SK-N-SH (cell line): ENCODE results near the gene ATP1A1. TPM values are rescaled to one million over a fixed set of nuclear protein-coding genes. Genes with fewer than 3 reads are reported as not detected.

Experiments
- CTCF ChIA-PET: fragments of 300-600, 350-600 bp; formaldehyde crosslinking; extraction: SDS; loops from one replicate; lab custom pipeline; 2021; lab: Yijun Ruan, JAX
- POLR2A ChIA-PET: fragments of 350-600 bp; sonication (Branson Sonifier 250); formaldehyde crosslinking; extraction: SDS; loops from one replicate; lab custom pipeline; 2020; ENCODE audit warnings: antibody characterized with exemption, inconsistent platforms; lab: Yijun Ruan, JAX
- DNase-seq: peaks from one replicate; pipeline ENCODE4 v3.0.0; 2012
- H2AFZ ChIP-seq: fragments of 200-600 bp; sonication (generic); 2 replicates; pipeline ENCODE4 v1.8.1; 2016; ENCODE audit warnings: antibody characterized with exemption, mild to moderate bottlenecking, low read depth
- H3F3A ChIP-seq: fragments of 200-600 bp; sonication (generic); replicated peaks from 2 replicates; pipeline ENCODE3; 2016; ENCODE audit warnings: antibody characterized with exemption, mild to moderate bottlenecking; ENCODE audit not compliant: insufficient read depth
- H3K27ac ChIP-seq, 2 experiments: fragments of 200-500 bp in 1 of 2; fragments of 200-600 bp in 1 of 2; sonication (Bioruptor generic) in 1 of 2; sonication (generic), shearing (Covaris generic) in 1 of 2; 2 replicates each; pipeline versions ENCODE4 v1.5.1 to v1.6.1; 2014 to 2016; ENCODE audit warnings: low read depth in 2 of 2, inconsistent platforms in 1 of 2, low read length in 1 of 2, mild to moderate bottlenecking in 1 of 2, mixed read lengths in 1 of 2
- H3K27me3 ChIP-seq: fragments of 200-600 bp; sonication (generic), shearing (Covaris generic); 2 replicates; pipeline ENCODE4 v1.6.1; 2016; ENCODE audit warnings: mixed run types; ENCODE audit not compliant: insufficient read depth
- H3K36me3 ChIP-seq, 2 experiments: fragments of 200-500 bp in 1 of 2; fragments of 200-600 bp in 1 of 2; sonication (Bioruptor generic) in 1 of 2; sonication (generic) in 1 of 2; replicated peaks in 1 of 2; 2 replicates each; pipeline versions ENCODE3 to v1.5.1; 2014 to 2016; ENCODE audit warnings: low read length in 1 of 2, mild to moderate bottlenecking in 1 of 2; ENCODE audit not compliant: insufficient read depth in 2 of 2, control insufficient read depth in 1 of 2
- H3K4me1 ChIP-seq, 2 experiments: fragments of 200-500 bp in 1 of 2; fragments of 200-600 bp in 1 of 2; sonication (Bioruptor generic) in 1 of 2; sonication (generic), shearing (Covaris generic) in 1 of 2; 2 replicates each; pipeline versions ENCODE4 v1.5.1 to v1.6.1; 2014 to 2016; ENCODE audit warnings: low read depth in 1 of 2, low read length in 1 of 2, mixed run types in 1 of 2; ENCODE audit not compliant: insufficient read depth in 2 of 2, control insufficient read depth in 1 of 2
- H3K4me2 ChIP-seq: fragments of 200-600 bp; sonication (generic), shearing (Covaris generic); 2 replicates; pipeline ENCODE4 v1.6.1; 2017; ENCODE audit warnings: mixed run types
- H3K4me3 ChIP-seq, 2 experiments: fragments of 200-500 bp in 1 of 2; fragments of 200-600 bp in 1 of 2; sonication (Bioruptor generic) in 1 of 2; sonication (generic), shearing (Covaris generic) in 1 of 2; 2 replicates each; pipeline versions ENCODE4 v1.5.1 to v1.8.1; 2014 to 2016; ENCODE audit warnings: low read depth in 2 of 2, inconsistent platforms in 1 of 2, low read length in 1 of 2, mild to moderate bottlenecking in 1 of 2, mixed read lengths in 1 of 2, moderate library complexity in 1 of 2
- H3K79me2 ChIP-seq: fragments of 200-600 bp; sonication (generic); 2 replicates; pipeline ENCODE4 v1.8.1; 2017; ENCODE audit warnings: mild to moderate bottlenecking; ENCODE audit not compliant: insufficient read depth
- H3K9ac ChIP-seq: fragments of 200-600 bp; sonication (generic); 2 replicates; pipeline ENCODE4 v1.6.1; 2017; ENCODE audit warnings: mixed run types
- H3K9me2 ChIP-seq: fragments of 200-600 bp; sonication (generic); 2 replicates; pipeline ENCODE4 v1.6.1; 2017; ENCODE audit warnings: mixed run types
- H3K9me3 ChIP-seq: fragments of 200-600 bp; sonication (generic); 2 replicates; pipeline ENCODE4 v1.6.1; 2017; ENCODE audit warnings: mixed run types, mild to moderate bottlenecking, moderate library complexity
- H4K20me1 ChIP-seq: fragments of 200-600 bp; sonication (generic); 2 replicates; pipeline ENCODE4 v1.6.1; 2017; ENCODE audit warnings: mild to moderate bottlenecking, mixed run types; ENCODE audit not compliant: insufficient read depth
- EP300 ChIP-seq, 2 experiments: IDR thresholded peaks; 2 replicates each; pipeline versions ENCODE4 v1.4.0 to v1.6.1; 2012; ENCODE audit warnings: borderline replicate concordance in 1 of 2, low read depth in 1 of 2, low read length in 1 of 2
- FOSL2 ChIP-seq: IDR thresholded peaks from 2 replicates; pipeline ENCODE4 v1.4.0; 2012; ENCODE audit warnings: low read depth, mild to moderate bottlenecking, moderate library complexity, borderline replicate concordance
- GABPA ChIP-seq: IDR thresholded peaks from 2 replicates; pipeline ENCODE4 v1.4.0; 2012; ENCODE audit warnings: low read depth, mild to moderate bottlenecking
- GATA2 ChIP-seq: sonication (generic); formaldehyde crosslinking; IDR thresholded peaks from 2 replicates; pipeline ENCODE4 v1.5.0; 2020; ENCODE audit warnings: mild to moderate bottlenecking, missing genetic modification reagents
- JUND ChIP-seq: IDR thresholded peaks from 2 replicates; pipeline ENCODE4 v1.4.0; 2012
- MEF2A ChIP-seq: IDR thresholded peaks from 2 replicates; pipeline ENCODE4 v1.4.0; 2012; ENCODE audit warnings: low read depth, borderline replicate concordance
- NRF1 ChIP-seq: IDR thresholded peaks from 2 replicates; pipeline ENCODE4 v1.6.1; 2012; ENCODE audit warnings: low read depth, mild to moderate bottlenecking, low read length
- RAD21 ChIP-seq: IDR thresholded peaks from 2 replicates; pipeline ENCODE4 v1.6.1; 2012; ENCODE audit warnings: mild to moderate bottlenecking, low read length
- RCOR1 ChIP-seq: fragments of 150-350 bp; IDR thresholded peaks from 2 replicates; pipeline ENCODE4 v1.6.1; 2017; ENCODE audit warnings: antibody characterized with exemption, low read length
- SIN3A ChIP-seq: IDR thresholded peaks from 2 replicates; pipeline ENCODE4 v1.6.1; 2012; ENCODE audit warnings: low read depth, mild to moderate bottlenecking, low read length, moderate library complexity, borderline replicate concordance
- SMC3 ChIP-seq: IDR thresholded peaks from 2 replicates; pipeline ENCODE4 v1.6.1; 2012; ENCODE audit warnings: low read depth, low read length, improper control_type of control experiment
- TEAD4 ChIP-seq: IDR thresholded peaks from 2 replicates; pipeline ENCODE4 v1.4.0; 2012; ENCODE audit warnings: mild to moderate bottlenecking, borderline replicate concordance; ENCODE audit not compliant: insufficient read depth
- YY1 ChIP-seq: IDR thresholded peaks from 2 replicates; pipeline ENCODE4 v1.4.0; 2012; ENCODE audit warnings: low read depth, mild to moderate bottlenecking
- WGBS: methylation state at CpG from one replicate; pipeline ENCODE4 v1.1.6; 2017; ENCODE audit warnings: low lambda C conversion rate; 5-methylcytosine and 5-hydroxymethylcytosine counted together
- polyA plus RNA-seq, 3 experiments: library from polyadenylated mRNA; depleted of rRNA; stranded (reverse); fragments of >200 nt; gene quantifications; 2 replicates each; pipeline ENCODE4 v1.2.3, GENCODE V29; 2012
- TF ChIP-seq, protein P1 (sequence below): IDR thresholded peaks from 2 replicates; pipeline ENCODE4; 2012
- TF ChIP-seq, protein P2 (sequence below): IDR thresholded peaks from 2 replicates; pipeline ENCODE4 v1.4.0; 2012; ENCODE audit warnings: low read depth
- TF ChIP-seq, protein P3 (sequence below): fragments of 150-350 bp; IDR thresholded peaks from 2 replicates; pipeline ENCODE4 v1.6.1; 2017; ENCODE audit warnings: antibody characterized with exemption, low read length, low read depth, borderline replicate concordance
- TF ChIP-seq, protein P4 (sequence below): fragments of 200-600 bp; sonication (generic); IDR thresholded peaks from 2 replicates; pipeline ENCODE4 v1.6.1; 2017; ENCODE audit warnings: antibody characterized with exemption, mild to moderate bottlenecking, moderate library complexity

ATP1A1 gene
- polyA plus RNA-seq, 1 of the 3 experiments (the other 2 are of a cell fraction) = 233 TPM

DNA sequence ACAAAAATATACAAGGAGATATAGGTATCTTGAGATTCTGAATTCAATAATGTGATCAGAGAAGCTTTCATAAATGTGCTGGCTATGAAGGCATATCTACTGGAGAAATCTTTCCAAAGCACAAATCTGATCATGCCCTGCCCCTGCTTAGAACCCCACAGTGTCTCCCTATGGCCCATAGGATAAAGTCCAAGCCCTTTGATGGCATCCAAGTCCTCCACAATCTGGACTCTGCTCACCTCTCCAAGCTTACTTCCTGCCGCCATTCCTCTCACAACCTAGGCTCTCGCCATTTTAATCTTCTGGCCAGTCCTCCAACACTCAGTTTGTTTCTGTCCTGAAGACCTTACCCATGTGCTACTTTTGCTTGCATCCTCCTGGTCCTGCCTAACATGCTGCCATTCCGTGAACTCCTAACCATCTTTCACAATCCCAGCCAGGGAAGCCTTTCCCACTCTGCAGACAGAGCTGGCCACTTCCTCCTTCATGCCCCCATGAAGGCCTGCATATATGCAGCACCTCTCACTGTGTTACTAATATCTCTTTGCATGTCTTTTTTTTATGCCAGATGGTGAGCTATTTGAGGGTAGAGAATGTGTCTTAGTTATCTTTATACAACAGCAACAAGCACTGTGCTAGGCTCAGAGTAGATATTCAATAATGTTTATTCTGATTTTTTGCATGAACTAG is 5.6 kb upstream of the ATP1A1 start:
- Histone ChIP-seq H3K9ac (no peak overlapping the region), H2AFZ (no peak overlapping the region), H3K4me2 (no peak overlapping the region), H3K36me3 (no peaks in the 10 kb centered on the region), H3K27ac (no peak overlapping the region), H3K27me3 (no peaks in the 10 kb centered on the region), H3K9me3 (no peaks in the 10 kb centered on the region), H4K20me1 (no peaks in the 10 kb centered on the region), H3K9me2 (no peaks in the 10 kb centered on the region), H3K4me3 (no peak overlapping the region), H3K4me1 (peaks cover 13 to 27% of the 10 kb centered on the region in 2 experiments; a peak in 3 of 4 replicates), H3F3A (peaks cover 9% of the 10 kb centered on the region), H3K79me2 (no peaks in the 10 kb centered on the region)
- TF ChIP-seq EP300 (IDR thresholded peaks at IDR 0.05; ENCODE audit: borderline replicate concordance in 1 of 2, low read depth in 1 of 2, low read length in 1 of 2) (no peak), TEAD4 (no peak), SIN3A (no peak)
- DNase-seq = no peak
- POLR2A ChIA-PET = no interaction called here
- 78% methylated on average over 3 of the region's 3 CpGs for WGBS
- CTCF ChIA-PET = interaction anchor here (0.6 to 5.4 kb wide), 5 partner anchors 9 to 228 kb away, joined by 3 to 35 read pairs (median 3); no protein-coding TSS in a partner anchor

DNA sequence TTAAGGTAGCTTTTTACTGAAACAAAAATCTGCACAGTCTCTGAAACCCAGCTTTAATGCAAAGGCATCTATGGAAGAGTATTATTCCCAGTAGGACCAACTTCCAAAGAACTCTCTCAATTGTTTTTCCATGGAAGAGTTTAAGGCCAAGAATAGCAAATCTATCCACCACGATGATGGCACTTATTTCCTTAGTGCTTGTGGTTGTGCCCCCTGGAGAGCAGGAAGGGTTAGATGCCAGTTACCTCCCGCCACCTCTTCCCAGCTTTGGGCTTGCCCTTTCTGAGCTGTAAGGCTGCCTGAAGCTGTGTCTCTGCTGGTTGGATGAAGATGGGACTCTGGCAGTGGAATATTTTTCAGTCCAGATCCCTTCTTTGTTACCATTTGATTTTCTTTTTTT is 4.8 kb upstream of the ATP1A1 start:
- Histone ChIP-seq H3K9ac (no peak overlapping the region), H3K9me2 (no peaks in the 10 kb centered on the region), H3K27ac (no peak overlapping the region), H3F3A (peaks cover 10% of the 10 kb centered on the region), H3K79me2 (no peaks in the 10 kb centered on the region), H2AFZ (no peak overlapping the region), H3K27me3 (no peaks in the 10 kb centered on the region), H3K9me3 (no peaks in the 10 kb centered on the region), H3K4me3 (no peak overlapping the region), H3K4me2 (0 out of 2 replicates have a peak overlapping the region, but pooled peaks have one; percentile 24), H3K4me1 (peaks cover 13 to 27% of the 10 kb centered on the region in 2 experiments; a peak in 3 of 4 replicates), H4K20me1 (no peaks in the 10 kb centered on the region), H3K36me3 (no peaks in the 10 kb centered on the region)
- TF ChIP-seq MEF2A = no peak
- no peak for TF ChIP-seq SMC3
- ChIA-PET CTCF (interaction anchor here (1.0 to 5.4 kb wide), 2 partner anchors 117 to 216 kb away, joined by 3 to 35 read pairs; no protein-coding TSS in a partner anchor), POLR2A (no interaction called here)
- no peak for DNase-seq
- WGBS = 58% methylated on average over 2 of the region's 2 CpGs

DNA sequence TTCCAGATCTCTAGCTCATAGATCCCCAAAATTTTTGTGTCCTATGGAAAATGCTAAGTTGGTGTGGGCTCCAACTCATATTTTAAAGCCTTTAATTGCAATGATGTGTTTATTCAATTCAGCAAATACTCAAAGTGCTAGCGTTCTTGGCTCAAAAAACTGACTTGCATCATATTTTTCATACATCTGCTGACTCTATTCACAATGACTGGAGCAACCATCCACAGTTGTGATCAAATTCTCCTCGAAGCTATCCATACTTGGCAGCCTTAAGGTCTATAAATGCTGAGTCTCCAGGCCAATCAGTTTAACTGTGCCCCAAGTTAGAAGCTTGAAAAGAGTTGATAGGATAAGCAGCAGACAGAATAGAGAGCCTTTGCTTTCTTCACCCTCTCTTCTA is 2.9 kb upstream of the ATP1A1 start:
- WGBS = 54% methylated on average over 2 of the region's 2 CpGs
- TF ChIP-seq FOSL2 (no peak), YY1 (no peak), GABPA (no peak), TEAD4 (no peak), RAD21 (no peak), GATA2 (CRISPR knock-in tag) (no peak), RCOR1 (no peak), NRF1 (no peak), JUND (no peak)
- TF ChIP-seq, protein P1, sequence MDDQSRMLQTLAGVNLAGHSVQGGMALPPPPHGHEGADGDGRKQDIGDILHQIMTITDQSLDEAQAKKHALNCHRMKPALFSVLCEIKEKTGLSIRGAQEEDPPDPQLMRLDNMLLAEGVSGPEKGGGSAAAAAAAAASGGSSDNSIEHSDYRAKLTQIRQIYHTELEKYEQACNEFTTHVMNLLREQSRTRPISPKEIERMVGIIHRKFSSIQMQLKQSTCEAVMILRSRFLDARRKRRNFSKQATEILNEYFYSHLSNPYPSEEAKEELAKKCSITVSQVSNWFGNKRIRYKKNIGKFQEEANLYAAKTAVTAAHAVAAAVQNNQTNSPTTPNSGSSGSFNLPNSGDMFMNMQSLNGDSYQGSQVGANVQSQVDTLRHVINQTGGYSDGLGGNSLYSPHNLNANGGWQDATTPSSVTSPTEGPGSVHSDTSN = no peak
- TF ChIP-seq, protein P2, sequence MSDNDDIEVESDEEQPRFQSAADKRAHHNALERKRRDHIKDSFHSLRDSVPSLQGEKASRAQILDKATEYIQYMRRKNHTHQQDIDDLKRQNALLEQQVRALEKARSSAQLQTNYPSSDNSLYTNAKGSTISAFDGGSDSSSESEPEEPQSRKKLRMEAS = no peak
- TF ChIP-seq, protein P3, sequence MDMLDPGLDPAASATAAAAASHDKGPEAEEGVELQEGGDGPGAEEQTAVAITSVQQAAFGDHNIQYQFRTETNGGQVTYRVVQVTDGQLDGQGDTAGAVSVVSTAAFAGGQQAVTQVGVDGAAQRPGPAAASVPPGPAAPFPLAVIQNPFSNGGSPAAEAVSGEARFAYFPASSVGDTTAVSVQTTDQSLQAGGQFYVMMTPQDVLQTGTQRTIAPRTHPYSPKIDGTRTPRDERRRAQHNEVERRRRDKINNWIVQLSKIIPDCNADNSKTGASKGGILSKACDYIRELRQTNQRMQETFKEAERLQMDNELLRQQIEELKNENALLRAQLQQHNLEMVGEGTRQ = no peak
- TF ChIP-seq, protein P4, sequence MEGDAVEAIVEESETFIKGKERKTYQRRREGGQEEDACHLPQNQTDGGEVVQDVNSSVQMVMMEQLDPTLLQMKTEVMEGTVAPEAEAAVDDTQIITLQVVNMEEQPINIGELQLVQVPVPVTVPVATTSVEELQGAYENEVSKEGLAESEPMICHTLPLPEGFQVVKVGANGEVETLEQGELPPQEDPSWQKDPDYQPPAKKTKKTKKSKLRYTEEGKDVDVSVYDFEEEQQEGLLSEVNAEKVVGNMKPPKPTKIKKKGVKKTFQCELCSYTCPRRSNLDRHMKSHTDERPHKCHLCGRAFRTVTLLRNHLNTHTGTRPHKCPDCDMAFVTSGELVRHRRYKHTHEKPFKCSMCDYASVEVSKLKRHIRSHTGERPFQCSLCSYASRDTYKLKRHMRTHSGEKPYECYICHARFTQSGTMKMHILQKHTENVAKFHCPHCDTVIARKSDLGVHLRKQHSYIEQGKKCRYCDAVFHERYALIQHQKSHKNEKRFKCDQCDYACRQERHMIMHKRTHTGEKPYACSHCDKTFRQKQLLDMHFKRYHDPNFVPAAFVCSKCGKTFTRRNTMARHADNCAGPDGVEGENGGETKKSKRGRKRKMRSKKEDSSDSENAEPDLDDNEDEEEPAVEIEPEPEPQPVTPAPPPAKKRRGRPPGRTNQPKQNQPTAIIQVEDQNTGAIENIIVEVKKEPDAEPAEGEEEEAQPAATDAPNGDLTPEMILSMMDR = no peak
- H3F3A ChIP-seq = peaks cover 10% of the 10 kb centered on the region
- no peak overlapping the region for H3K27ac ChIP-seq
- no peak overlapping the region for H3K9ac ChIP-seq
- peaks cover 15% of the 10 kb centered on the region for H3K79me2 ChIP-seq
- no peaks in the 10 kb centered on the region for H3K27me3 ChIP-seq
- CTCF ChIA-PET = interaction anchor here (1.1 to 3.1 kb wide), 3 partner anchors 115 to 231 kb away, joined by 4 to 16 read pairs (median 6); no protein-coding TSS in a partner anchor
- peaks cover 5% of the 10 kb centered on the region; the same call in 1 of the 2 replicates for H4K20me1 ChIP-seq
- H3K4me1 ChIP-seq = peaks cover 13 to 24% of the 10 kb centered on the region in 2 experiments; a peak in 3 of 4 replicates
- H2AFZ ChIP-seq = no peak overlapping the region
- H3K9me2 ChIP-seq = no peaks in the 10 kb centered on the region
- no peak overlapping the region for H3K4me3 ChIP-seq
- POLR2A ChIA-PET = no interaction called here
- DNase-seq = no peak
- no peaks in the 10 kb centered on the region for H3K36me3 ChIP-seq
- no peak overlapping the region for H3K4me2 ChIP-seq
- no peaks in the 10 kb centered on the region for H3K9me3 ChIP-seq
